HFF-Myc (cell line): ENCODE data around the gene SPAG17.
"Not testable (repeated sequence)": the region's sequence is repeated elsewhere in the genome, so short reads cannot be mapped to it uniquely, and the experiment has no call there.

ENCODE experiments used
- DNase-seq: peaks from one replicate; pipeline ENCODE4 v3.0.0-alpha.2; 2011; ENCODE audit warnings: low read depth; ENCODE audit errors: extremely low read depth
- H3K4me3 ChIP-seq: replicated peaks from 2 replicates; pipeline ENCODE4 v1.5.1; 2011; ENCODE audit warnings: low read depth, mild to moderate bottlenecking, control low read depth, low read length
- TF ChIP-seq, protein P1 (sequence below): IDR thresholded peaks from 2 replicates; pipeline ENCODE4 v1.5.1; 2012; ENCODE audit warnings: mild to moderate bottlenecking, low read depth, low read length, control low read depth; ENCODE audit errors: missing control alignments

SPAG17 gene

GRCh38 chr1:117930484-117930883, 254.5 kb downstream of the SPAG17 start:
- TF ChIP-seq, protein P1, sequence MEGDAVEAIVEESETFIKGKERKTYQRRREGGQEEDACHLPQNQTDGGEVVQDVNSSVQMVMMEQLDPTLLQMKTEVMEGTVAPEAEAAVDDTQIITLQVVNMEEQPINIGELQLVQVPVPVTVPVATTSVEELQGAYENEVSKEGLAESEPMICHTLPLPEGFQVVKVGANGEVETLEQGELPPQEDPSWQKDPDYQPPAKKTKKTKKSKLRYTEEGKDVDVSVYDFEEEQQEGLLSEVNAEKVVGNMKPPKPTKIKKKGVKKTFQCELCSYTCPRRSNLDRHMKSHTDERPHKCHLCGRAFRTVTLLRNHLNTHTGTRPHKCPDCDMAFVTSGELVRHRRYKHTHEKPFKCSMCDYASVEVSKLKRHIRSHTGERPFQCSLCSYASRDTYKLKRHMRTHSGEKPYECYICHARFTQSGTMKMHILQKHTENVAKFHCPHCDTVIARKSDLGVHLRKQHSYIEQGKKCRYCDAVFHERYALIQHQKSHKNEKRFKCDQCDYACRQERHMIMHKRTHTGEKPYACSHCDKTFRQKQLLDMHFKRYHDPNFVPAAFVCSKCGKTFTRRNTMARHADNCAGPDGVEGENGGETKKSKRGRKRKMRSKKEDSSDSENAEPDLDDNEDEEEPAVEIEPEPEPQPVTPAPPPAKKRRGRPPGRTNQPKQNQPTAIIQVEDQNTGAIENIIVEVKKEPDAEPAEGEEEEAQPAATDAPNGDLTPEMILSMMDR, result no peak
- peak overlapping the region; percentile 98 for H3K4me3 ChIP-seq
- DNase-seq, result no peak

DNA sequence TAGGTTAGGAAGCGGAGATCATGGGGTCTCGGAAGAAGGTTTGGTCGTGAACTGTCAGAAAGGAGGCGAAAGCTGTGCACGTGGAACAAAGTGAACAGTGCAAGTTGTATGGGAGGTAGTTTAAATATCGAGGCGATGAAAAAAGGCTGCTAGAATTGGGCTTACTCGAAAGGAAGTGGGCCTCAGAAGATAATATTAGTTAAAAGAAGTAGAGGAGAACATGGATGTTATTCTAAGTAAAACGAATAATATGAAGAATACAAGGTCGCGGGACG, 254.9 kb downstream of the SPAG17 start:
- H3K4me3 ChIP-seq, result peak overlapping the region; percentile 98
- DNase-seq, result no peak
- TF ChIP-seq, protein P1, result no peak

DNA sequence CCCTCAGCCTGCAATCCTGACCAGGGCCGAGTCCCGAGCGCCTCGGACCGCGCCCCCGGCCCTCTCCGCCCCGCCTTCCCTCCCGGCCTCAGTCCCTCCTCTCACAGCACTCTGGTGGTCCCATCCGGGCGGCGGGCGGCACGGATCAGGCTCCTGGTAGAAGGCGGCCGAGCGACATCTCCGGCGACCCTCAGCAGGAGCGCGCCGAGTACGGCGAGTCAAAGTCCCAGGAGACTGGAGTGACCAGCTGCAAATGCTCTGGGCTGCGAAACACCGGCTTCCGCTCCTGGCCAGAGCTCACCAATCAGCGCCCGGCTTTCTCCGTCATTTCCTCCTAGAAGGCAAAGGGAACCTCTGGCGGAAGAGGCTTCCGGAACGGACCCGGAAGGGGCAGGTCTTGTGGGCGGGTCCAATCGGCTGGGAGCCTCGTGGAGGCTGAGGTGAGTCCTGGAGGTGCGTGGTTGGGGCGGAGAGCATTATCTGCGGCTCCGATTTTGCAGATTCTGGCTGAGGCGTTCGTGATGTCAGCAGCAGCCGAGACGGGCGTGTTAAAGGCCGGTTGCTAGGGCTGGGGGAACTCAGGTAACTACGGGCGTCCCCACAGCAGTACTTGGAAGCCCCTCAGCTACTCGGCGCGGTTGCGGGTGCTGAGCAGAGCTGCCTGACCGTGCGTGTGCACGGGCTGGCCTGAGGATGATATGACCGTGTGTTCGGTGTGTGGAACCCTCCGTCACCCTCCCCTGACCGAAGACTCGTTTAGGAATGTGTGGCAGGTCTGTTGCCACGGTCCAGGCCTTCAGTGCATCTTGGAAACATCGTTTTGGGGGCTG, 255.5 kb downstream of the SPAG17 start, which contains the start of the genes GDAP2 and WDR3:
TSS of gene GDAP2 (minus strand) at position 279 of the 830 bp plus-strand sequence. CDS start 9,264 bp downstream, outside the sequence.
TSS of gene WDR3 (plus strand) at position 397 of the 830 bp plus-strand sequence. CDS start 3,581 bp downstream, outside the sequence.
- TF ChIP-seq, protein P1, result no peak
- DNase-seq, result peak; percentile 82

DNA sequence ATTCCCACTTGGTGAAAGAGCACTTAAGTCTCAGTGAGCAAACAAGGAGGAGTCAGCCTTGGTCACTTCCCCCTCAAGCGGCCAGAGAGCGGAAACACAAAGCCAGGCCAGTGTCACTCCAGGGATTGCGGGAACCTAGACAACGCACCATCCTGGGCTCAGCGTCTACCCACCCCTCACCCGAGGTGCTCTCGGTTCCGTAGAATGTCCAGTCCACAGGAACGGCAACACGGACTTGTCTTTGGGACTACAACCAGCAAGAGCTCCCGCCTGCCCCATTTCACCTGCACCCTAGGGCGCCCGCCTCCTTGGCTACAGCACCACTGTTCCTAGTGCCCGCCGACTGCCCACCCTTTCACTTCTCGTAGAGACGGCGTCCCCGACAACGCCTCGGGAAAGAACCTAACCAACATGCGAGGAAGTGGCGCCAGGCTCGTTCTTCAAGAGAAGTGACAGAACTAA, 256.1 kb downstream of the SPAG17 start:
- peak; percentile 35 for DNase-seq
- TF ChIP-seq, protein P1, result peak; percentile 31
- peak overlapping the region; percentile 98 for H3K4me3 ChIP-seq

More for the DNA sequence above, 255.5 kb downstream of the SPAG17 start, which contains the start of the genes GDAP2 and WDR3:
- peak within 1 kb of the TSS; percentile 98 for H3K4me3 ChIP-seq

- TF ChIP-seq, protein P1, result no peak
- no peak overlapping the region for H3K4me3 ChIP-seq
- no peak for DNase-seq
Measured at GRCh38 chr1:117925981-117926380, 259.0 kb downstream of the SPAG17 start.

GRCh38 chr1:117922717-117923116, 262.3 kb downstream of the SPAG17 start:
- not testable (repeated sequence) for H3K4me3 ChIP-seq, DNase-seq

DNA sequence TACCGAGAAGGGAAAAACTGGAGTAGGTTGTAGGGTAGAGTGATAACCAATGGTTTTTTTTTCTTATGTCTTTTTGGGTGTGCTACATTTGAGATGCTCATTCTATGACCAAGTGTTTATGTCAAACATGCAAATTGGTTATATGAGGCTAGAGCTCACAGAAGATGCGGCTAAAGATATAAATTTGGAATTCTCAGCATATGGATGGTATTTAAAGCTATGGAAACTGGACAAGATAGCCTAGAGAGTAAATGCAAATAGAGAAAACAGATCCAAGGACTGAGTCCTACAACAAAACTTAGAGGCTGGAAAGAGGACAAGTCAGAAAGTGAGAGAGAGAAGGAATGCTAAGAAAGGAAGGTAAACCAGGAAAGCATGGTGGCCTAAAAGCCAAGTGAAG, 263.0 kb downstream of the SPAG17 start:
- TF ChIP-seq, protein P1, result no peak

More for the DNA sequence above, 263.0 kb downstream of the SPAG17 start:
- no peak overlapping the region for H3K4me3 ChIP-seq
- no peak for DNase-seq
